BJ (cell line): ENCODE data around the gene IL18BP. TPM values are rescaled to one million over a fixed set of nuclear protein-coding genes. Genes with fewer than 3 reads are reported as not detected.

ENCODE experiments used
- CTCF ChIA-PET: fragments of 350-600 bp; formaldehyde crosslinking; extraction: SDS; loops from one replicate; lab custom pipeline; 2021; ENCODE audit warnings: antibody characterized with exemption, inconsistent platforms; lab: Yijun Ruan, JAX
- POLR2A ChIA-PET: fragments of 300-600 bp; sonication (Branson Sonifier 250); formaldehyde crosslinking; extraction: SDS; loops from one replicate; lab custom pipeline; 2021; ENCODE audit warnings: antibody characterized with exemption; lab: Charles Lee
- DNase-seq: peaks from one replicate; pipeline ENCODE4 v3.0.0-alpha.2; 2011; ENCODE audit warnings: low read depth
- H3K27me3 ChIP-seq: 2 replicates; pipeline ENCODE4 v1.6.0; 2011; ENCODE audit warnings: low read length; ENCODE audit not compliant: control insufficient read depth, insufficient read depth
- H3K36me3 ChIP-seq: 2 replicates; pipeline ENCODE4 v1.5.1; 2011; ENCODE audit warnings: low read length; ENCODE audit not compliant: control insufficient read depth, insufficient read depth
- H3K4me3 ChIP-seq: 2 replicates; pipeline ENCODE4 v1.5.1; 2011; ENCODE audit warnings: low read depth, mild to moderate bottlenecking, control low read depth, low read length
- CTCF ChIP-seq: IDR thresholded peaks from 2 replicates; pipeline ENCODE4 v1.5.1; 2011; ENCODE audit warnings: low read depth, mild to moderate bottlenecking, control low read depth, inconsistent platforms, low read length, moderate library complexity; ENCODE audit not compliant: insufficient read depth
- polyA plus RNA-seq: library from polyadenylated mRNA; depleted of rRNA; stranded (reverse); fragments of >200 nt; gene quantifications from 2 replicates; pipeline ENCODE4 v1.2.3, GENCODE V29; 2011

IL18BP gene
- polyA plus RNA-seq, 1 experiment: 3.2 TPM

- Histone ChIP-seq H3K36me3 (peaks cover 79% of the 10 kb centered on the region), H3K4me3 (no peak overlapping the region), H3K27me3 (no peaks in the 10 kb centered on the region)
- TF ChIP-seq CTCF: no peak
- POLR2A ChIA-PET: no interaction called here
- CTCF ChIA-PET: interaction anchor here (0.6 to 3.1 kb wide), 6 partner anchors 9 to 84 kb away, joined by 3 to 19 read pairs (median 4); no protein-coding TSS in a partner anchor
- DNase-seq: no peak
Measured at GRCh38 chr11:72006309-72007088, 7.8 kb downstream of the IL18BP start.

GRCh38 chr11:72007089-72007476, 8.4 kb downstream of the IL18BP start:
- Histone ChIP-seq H3K27me3 (no peaks in the 10 kb centered on the region), H3K36me3 (peaks cover 81% of the 10 kb centered on the region), H3K4me3 (no peak overlapping the region)
- no peak for DNase-seq
- POLR2A ChIA-PET: no interaction called here
- CTCF ChIA-PET: interaction anchor here (1.3 to 2.3 kb wide), 2 partner anchors 8 to 17 kb away, joined by 3 to 6 read pairs; no protein-coding TSS in a partner anchor
- no peak for TF ChIP-seq CTCF

- H3K27me3 ChIP-seq: no peaks in the 10 kb centered on the region
- no peak for TF ChIP-seq CTCF
- H3K36me3 ChIP-seq: peaks cover 86% of the 10 kb centered on the region
- no peak for DNase-seq
- CTCF ChIA-PET: interaction anchor here (0.9 to 2.3 kb wide), 4 partner anchors 8 to 83 kb away, joined by 3 to 6 read pairs (median 3); no protein-coding TSS in a partner anchor
- POLR2A ChIA-PET: no interaction called here
- no peak overlapping the region for H3K4me3 ChIP-seq
Measured at GRCh38 chr11:72007587-72007986, 8.9 kb downstream of the IL18BP start.

GRCh38 chr11:72008728-72009127, 10.0 kb downstream of the IL18BP start:
- TF ChIP-seq CTCF: no peak
- Histone ChIP-seq H3K27me3 (no peaks in the 10 kb centered on the region), H3K4me3 (no peak overlapping the region), H3K36me3 (peaks cover 86% of the 10 kb centered on the region)
- no peak for DNase-seq
- ChIA-PET CTCF (interaction anchor here (0.9 to 2.3 kb wide), 3 partner anchors 9 to 82 kb away, joined by 3 to 6 read pairs (median 4); no protein-coding TSS in a partner anchor), POLR2A (no interaction called here)

- peaks cover 86% of the 10 kb centered on the region for H3K36me3 ChIP-seq
- H3K4me3 ChIP-seq: no peak overlapping the region
- ChIA-PET CTCF (interaction anchor here (0.6 to 2.3 kb wide), 3 partner anchors 8 to 32 kb away, joined by 3 to 6 read pairs (median 4); no protein-coding TSS in a partner anchor), POLR2A (no interaction called here)
- no peak for DNase-seq
- TF ChIP-seq CTCF: no peak
- H3K27me3 ChIP-seq: no peaks in the 10 kb centered on the region
Measured at GRCh38 chr11:72009156-72009555, 10.4 kb downstream of the IL18BP start.
